Thoracic aorta (tissue), 2 donors: ENCODE data around the gene CIZ1. TPM values are rescaled to one million over a fixed set of nuclear protein-coding genes. Genes with fewer than 3 reads are reported as not detected.

Experiments
- ATAC-seq: fragments of 150-250 bp; one replicate; pipeline ENCODE4 v1.8.0; 2017; ENCODE audit warnings: low read depth; ENCODE audit not compliant: insufficient number of reproducible peaks, low FRiP score
- DNase-seq: peaks from one replicate; pipeline ENCODE4 v3.0.0-alpha.2; 2020; ENCODE audit warnings: low spot score
- H3K27ac ChIP-seq, 2 donors: fragments of 200-600 bp; sonication (generic); 1 replicate in 1 of 2; 2 replicates in 1 of 2; pipeline ENCODE4 v1.5.1; 2016; ENCODE audit warnings: mild to moderate bottlenecking in 2 of 2, moderate library complexity in 2 of 2
- H3K27me3 ChIP-seq: fragments of 200-600 bp; sonication (generic); replicated peaks from 2 replicates; pipeline ENCODE4 v1.6.0; 2016; ENCODE audit warnings: mild to moderate bottlenecking; ENCODE audit not compliant: insufficient read depth
- H3K36me3 ChIP-seq: fragments of 200-600 bp; sonication (generic); one replicate; pipeline ENCODE4 v1.5.1; 2016
- H3K4me1 ChIP-seq, 2 donors: fragments of 200-600 bp; sonication (generic); 1 replicate in 1 of 2; 2 replicates in 1 of 2; pipeline versions ENCODE4 v1.5.1 to v1.6.0; 2016; ENCODE audit warnings: low read depth in 2 of 2, mild to moderate bottlenecking in 1 of 2; ENCODE audit not compliant: control insufficient read depth in 1 of 2
- H3K4me3 ChIP-seq: fragments of 200-600 bp; sonication (generic); 2 replicates; pipeline ENCODE4 v1.5.1; 2016; ENCODE audit warnings: mild to moderate bottlenecking
- H3K9me3 ChIP-seq: fragments of 200-600 bp; sonication (generic); 2 replicates; pipeline ENCODE4 v1.5.1; 2016
- total RNA-seq, 2 donors: library from RNA; depleted of rRNA; stranded (reverse); fragments of >200 nt; gene quantifications; one replicate each; pipeline versions ENCODE4 v1.1.0 to v1.2.3, GENCODE V29; 2016
- TF ChIP-seq, protein P1 (sequence below): fragments of 200-600 bp; sonication (generic); IDR thresholded peaks from one replicate; pipeline ENCODE4 v1.5.1; 2019; ENCODE audit warnings: antibody characterized with exemption

The CIZ1 gene
- total RNA-seq, 2 donors from 2014 or later, result 68.0 to 86.0 TPM

DNA sequence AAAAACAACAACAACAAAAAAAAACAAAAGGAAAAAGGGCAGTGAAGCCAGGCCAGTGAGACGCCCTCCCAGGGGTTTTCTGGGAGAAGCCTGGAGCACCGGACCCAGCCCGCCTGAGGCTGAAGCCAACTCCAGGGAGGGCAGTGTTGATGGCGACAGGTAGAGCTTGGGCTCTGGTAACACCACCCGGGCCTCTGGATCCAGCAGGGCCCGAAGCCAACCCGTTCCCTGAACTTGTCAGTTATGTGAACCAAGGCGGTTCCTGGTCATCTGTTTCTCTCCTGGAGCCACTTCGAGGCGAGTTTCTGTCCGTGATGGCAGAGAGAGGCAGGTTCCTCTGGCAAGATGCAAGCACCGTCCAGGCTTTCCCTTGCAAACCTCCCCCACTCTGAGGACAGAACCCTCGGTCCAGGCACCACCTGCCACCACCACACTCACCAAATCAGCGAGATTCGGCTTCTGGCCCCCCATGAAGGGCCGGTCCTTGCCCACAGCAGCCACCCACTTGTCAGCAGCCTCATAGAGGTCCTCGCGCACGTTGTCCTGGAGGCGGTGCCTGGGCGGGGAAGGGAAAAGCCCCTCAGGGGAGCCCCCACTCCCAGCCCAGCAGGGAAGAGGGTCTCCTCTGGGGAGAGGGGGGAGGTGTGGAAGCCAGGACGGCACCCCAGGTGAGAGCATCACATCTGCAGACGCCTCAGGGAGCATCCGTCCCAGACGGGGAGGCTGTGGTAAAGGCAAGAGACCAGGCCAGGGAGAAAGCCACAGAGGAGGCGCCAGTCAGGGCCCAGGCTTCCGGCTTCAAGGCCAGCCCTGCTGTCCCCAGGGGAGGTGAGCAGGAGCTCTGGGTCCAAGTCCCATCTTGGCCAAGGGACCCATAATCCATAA lies 69.2 kb downstream of the CIZ1 start:
- Histone ChIP-seq H3K27ac (no peak overlapping the region), H3K27me3 (no peaks in the 10 kb centered on the region), H3K9me3 (no peaks in the 10 kb centered on the region), H3K36me3 (peaks cover 13% of the 10 kb centered on the region), H3K4me3 (no peak overlapping the region), H3K4me1 (peaks cover 18 to 28% of the 10 kb centered on the region in 2 donors)
- DNase-seq (no peak), ATAC-seq (no peak)
- TF ChIP-seq, protein P1, sequence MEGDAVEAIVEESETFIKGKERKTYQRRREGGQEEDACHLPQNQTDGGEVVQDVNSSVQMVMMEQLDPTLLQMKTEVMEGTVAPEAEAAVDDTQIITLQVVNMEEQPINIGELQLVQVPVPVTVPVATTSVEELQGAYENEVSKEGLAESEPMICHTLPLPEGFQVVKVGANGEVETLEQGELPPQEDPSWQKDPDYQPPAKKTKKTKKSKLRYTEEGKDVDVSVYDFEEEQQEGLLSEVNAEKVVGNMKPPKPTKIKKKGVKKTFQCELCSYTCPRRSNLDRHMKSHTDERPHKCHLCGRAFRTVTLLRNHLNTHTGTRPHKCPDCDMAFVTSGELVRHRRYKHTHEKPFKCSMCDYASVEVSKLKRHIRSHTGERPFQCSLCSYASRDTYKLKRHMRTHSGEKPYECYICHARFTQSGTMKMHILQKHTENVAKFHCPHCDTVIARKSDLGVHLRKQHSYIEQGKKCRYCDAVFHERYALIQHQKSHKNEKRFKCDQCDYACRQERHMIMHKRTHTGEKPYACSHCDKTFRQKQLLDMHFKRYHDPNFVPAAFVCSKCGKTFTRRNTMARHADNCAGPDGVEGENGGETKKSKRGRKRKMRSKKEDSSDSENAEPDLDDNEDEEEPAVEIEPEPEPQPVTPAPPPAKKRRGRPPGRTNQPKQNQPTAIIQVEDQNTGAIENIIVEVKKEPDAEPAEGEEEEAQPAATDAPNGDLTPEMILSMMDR, result no peak

DNA sequence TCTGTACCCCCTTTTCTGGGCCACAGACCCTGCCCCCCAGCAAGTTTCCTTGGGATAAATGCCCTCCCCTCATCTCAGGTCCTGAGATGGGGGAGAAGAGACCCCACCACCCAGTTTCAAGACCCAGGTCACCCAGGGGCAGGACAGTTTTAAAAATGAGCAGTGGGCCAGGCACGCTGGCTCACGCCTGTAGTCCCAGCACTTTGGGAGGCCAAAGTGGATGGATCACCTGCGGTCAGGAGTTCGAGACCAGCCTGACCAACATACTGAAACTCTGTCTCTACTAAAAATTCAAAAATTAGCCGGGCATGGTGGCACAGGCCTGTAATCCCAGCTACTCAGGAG lies 69.9 kb downstream of the CIZ1 start:
- no peak overlapping the region for H3K27ac ChIP-seq
- no peaks in the 10 kb centered on the region for H3K27me3 ChIP-seq
- H3K9me3 ChIP-seq, result no peaks in the 10 kb centered on the region
- ATAC-seq (no peak), DNase-seq (no peak)
- no peak overlapping the region for H3K4me3 ChIP-seq
- TF ChIP-seq, protein P1, result no peak
- H3K4me1 ChIP-seq, result peaks cover 14 to 22% of the 10 kb centered on the region in 2 donors
- H3K36me3 ChIP-seq, result peaks cover 13% of the 10 kb centered on the region

DNA sequence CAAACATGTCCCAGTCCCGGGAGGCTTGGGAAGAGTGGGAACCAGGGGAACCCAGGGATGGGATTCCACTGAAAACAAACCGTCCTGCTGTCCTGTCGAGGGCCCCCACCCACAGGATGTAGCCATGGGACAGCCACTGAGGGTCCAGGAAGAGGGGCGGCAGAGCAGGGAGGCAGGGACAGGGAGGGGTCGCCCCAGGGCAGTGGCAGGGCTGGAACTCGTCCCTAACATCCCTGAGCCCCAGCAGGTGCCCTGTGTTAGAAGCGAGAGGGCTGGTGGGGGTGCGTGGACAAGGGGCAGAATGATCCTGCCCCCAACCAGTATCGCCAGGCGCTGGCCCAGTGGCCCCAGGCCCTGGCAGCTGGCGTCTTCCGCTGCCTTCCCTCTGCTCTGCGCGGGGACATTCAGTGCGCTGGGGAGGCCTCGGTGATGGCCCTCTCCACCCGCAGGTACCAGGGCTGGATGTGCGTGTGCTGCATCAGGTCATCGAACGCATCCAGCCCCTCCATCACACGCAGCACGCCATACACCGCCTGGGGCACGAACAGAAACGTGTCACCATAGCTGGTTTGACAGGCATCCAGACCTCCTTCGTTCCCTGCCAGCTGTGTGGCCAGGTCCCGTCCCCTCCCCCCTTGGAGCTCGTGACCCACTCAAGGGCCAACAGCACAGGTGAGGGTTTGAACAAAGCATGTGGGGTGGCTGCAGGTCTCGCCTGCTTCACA lies 70.5 kb downstream of the CIZ1 start:
- TF ChIP-seq, protein P1, result no peak
- Histone ChIP-seq H3K36me3 (peaks cover 13% of the 10 kb centered on the region), H3K9me3 (no peaks in the 10 kb centered on the region), H3K4me3 (no peak overlapping the region), H3K27ac (no peak overlapping the region), H3K27me3 (no peaks in the 10 kb centered on the region), H3K4me1 (peaks cover 9 to 16% of the 10 kb centered on the region in 2 donors)
- ATAC-seq (no peak), DNase-seq (no peak)

GRCh38 chr9:128120061-128120740 lies 71.2 kb downstream of the CIZ1 start:
- no peak overlapping the region for H3K27ac ChIP-seq
- peaks cover 2 to 9% of the 10 kb centered on the region in 2 donors for H3K4me1 ChIP-seq
- DNase-seq (no peak), ATAC-seq (no peak)
- no peaks in the 10 kb centered on the region for H3K27me3 ChIP-seq
- H3K4me3 ChIP-seq, result no peak overlapping the region
- TF ChIP-seq, protein P1, result no peak
- H3K9me3 ChIP-seq, result no peaks in the 10 kb centered on the region
- peaks cover 13% of the 10 kb centered on the region for H3K36me3 ChIP-seq
